ENCODE results near the gene DYNC1I2. TPM values are rescaled to one million over a fixed set of nuclear protein-coding genes. Genes with fewer than 3 reads are reported as not detected.
A peak's percentile ranks its signal among the peaks of the same experiment; 100 is the strongest.
"Not testable (repeated sequence)": the region's sequence is repeated elsewhere in the genome, so short reads cannot be mapped to it uniquely, and the experiment has no call there.

DYNC1I2 gene
- polyA plus RNA-seq, 1 donor from 2014 or later, result 28.3 TPM

GRCh38 chr2:171741189-171741588, 53.9 kb downstream of the DYNC1I2 start:
- Mint-ChIP-seq H3K27me3 (no peaks in the 10 kb centered on the region), H3K4me3 (no peak overlapping the region), H3K36me3 (peaks cover 25% of the 10 kb centered on the region), H3K9me3 (no peaks in the 10 kb centered on the region), H3K27ac (peak overlapping the region in 1 of 3 donors; percentile 59), H3K4me1 (peaks cover 13 to 29% (median 22%) of the 10 kb centered on the region in 3 donors)

GRCh38 chr2:171742760-171743159, 55.5 kb downstream of the DYNC1I2 start:
- Mint-ChIP-seq H3K4me1 (peaks cover 13 to 29% (median 22%) of the 10 kb centered on the region in 3 donors), H3K4me3 (peak overlapping the region in 1 of 4 donors; percentile 13), H3K36me3 (peaks cover 21% of the 10 kb centered on the region), H3K9me3 (no peaks in the 10 kb centered on the region), H3K27ac (no peak overlapping the region), H3K27me3 (no peaks in the 10 kb centered on the region)

- Mint-ChIP-seq H3K36me3 (peaks cover 21% of the 10 kb centered on the region), H3K9me3 (no peaks in the 10 kb centered on the region), H3K4me1 (peaks cover 13 to 29% (median 22%) of the 10 kb centered on the region in 3 donors)
Observed at GRCh38 chr2:171745141-171745540, 57.9 kb downstream of the DYNC1I2 start.

GRCh38 chr2:171745806-171746205, 58.5 kb downstream of the DYNC1I2 start:
- Mint-ChIP-seq H3K36me3 (peaks cover 17% of the 10 kb centered on the region), H3K4me3 (no peak overlapping the region), H3K27ac (no peak overlapping the region), H3K4me1 (peaks cover 13 to 26% (median 20%) of the 10 kb centered on the region in 3 donors), H3K9me3 (no peaks in the 10 kb centered on the region), H3K27me3 (no peaks in the 10 kb centered on the region)

More at GRCh38 chr2:171745141-171745540, 57.9 kb downstream of the DYNC1I2 start:
- no peaks in the 10 kb centered on the region for H3K27me3 Mint-ChIP-seq
- H3K4me3 Mint-ChIP-seq, result no peak overlapping the region
- no peak overlapping the region for H3K27ac Mint-ChIP-seq

GRCh38 chr2:171747371-171747770, 60.1 kb downstream of the DYNC1I2 start:
- no peak overlapping the region for H3K4me3 Mint-ChIP-seq
- peaks cover 17% of the 10 kb centered on the region for H3K36me3 Mint-ChIP-seq
- no peaks in the 10 kb centered on the region for H3K27me3 Mint-ChIP-seq
- H3K9me3 Mint-ChIP-seq, result no peaks in the 10 kb centered on the region
- H3K4me1 Mint-ChIP-seq, result peaks cover 11 to 15% (median 11%) of the 10 kb centered on the region in 3 donors
- no peak overlapping the region for H3K27ac Mint-ChIP-seq

- no peaks in the 10 kb centered on the region for H3K27me3 Mint-ChIP-seq
- H3K4me1 Mint-ChIP-seq, result peaks cover 0 to 6% (median 6%) of the 10 kb centered on the region in 3 donors
- peaks cover 20% of the 10 kb centered on the region for H3K36me3 Mint-ChIP-seq
- H3K27ac Mint-ChIP-seq, result no peak overlapping the region
- H3K4me3 Mint-ChIP-seq, result peak overlapping the region in 1 of 4 donors; percentile 47
- peaks cover 2 to 13% (median 2%) of the 10 kb centered on the region in 3 donors for H3K9me3 Mint-ChIP-seq
Observed at GRCh38 chr2:171754254-171754939, 67.1 kb downstream of the DYNC1I2 start.

- H3K36me3 Mint-ChIP-seq, result peaks cover 25% of the 10 kb centered on the region
- not testable (repeated sequence) for H3K4me1 Mint-ChIP-seq, H3K27me3 Mint-ChIP-seq, H3K4me3 Mint-ChIP-seq
- peak overlapping the region in 1 of 3 donors; percentile 2 for H3K27ac Mint-ChIP-seq
- peaks cover 2 to 13% (median 6%) of the 10 kb centered on the region in 3 donors for H3K9me3 Mint-ChIP-seq
Observed at GRCh38 chr2:171758762-171759161, 71.5 kb downstream of the DYNC1I2 start.

GRCh38 chr2:171761176-171761575, 73.9 kb downstream of the DYNC1I2 start:
- not testable (repeated sequence) for H3K4me3 Mint-ChIP-seq, H3K27me3 Mint-ChIP-seq, H3K27ac Mint-ChIP-seq, H3K4me1 Mint-ChIP-seq
- peaks cover 17% of the 10 kb centered on the region for H3K36me3 Mint-ChIP-seq
- peaks cover 2 to 13% (median 6%) of the 10 kb centered on the region in 3 donors for H3K9me3 Mint-ChIP-seq

- Mint-ChIP-seq H3K27ac (no peak overlapping the region), H3K4me3 (no peak overlapping the region), H3K27me3 (no peaks in the 10 kb centered on the region), H3K36me3 (peaks cover 17% of the 10 kb centered on the region), H3K9me3 (peaks cover 2 to 6% (median 6%) of the 10 kb centered on the region in 3 donors), H3K4me1 (no peaks in the 10 kb centered on the region)
Observed at GRCh38 chr2:171762879-171763573, 75.8 kb downstream of the DYNC1I2 start.

- no peaks in the 10 kb centered on the region for H3K27me3 Mint-ChIP-seq
- H3K27ac Mint-ChIP-seq, result no peak overlapping the region
- H3K4me3 Mint-ChIP-seq, result no peak overlapping the region
- H3K4me1 Mint-ChIP-seq, result no peaks in the 10 kb centered on the region
- peaks cover 16% of the 10 kb centered on the region for H3K36me3 Mint-ChIP-seq
- H3K9me3 Mint-ChIP-seq, result peaks cover 0 to 4% (median under 1%) of the 10 kb centered on the region in 3 donors
Observed at GRCh38 chr2:171763602-171764001, 76.3 kb downstream of the DYNC1I2 start.

- H3K27me3 Mint-ChIP-seq, result no peaks in the 10 kb centered on the region
Observed at GRCh38 chr2:171771463-171771862, 84.2 kb downstream of the DYNC1I2 start.

GRCh38 chr2:171772373-171772772, 85.1 kb downstream of the DYNC1I2 start:
- H3K36me3 Mint-ChIP-seq, result peaks cover 13% of the 10 kb centered on the region
- H3K4me1 Mint-ChIP-seq, result no peaks in the 10 kb centered on the region
- no peak overlapping the region for H3K4me3 Mint-ChIP-seq
- H3K27ac Mint-ChIP-seq, result no peak overlapping the region
- no peaks in the 10 kb centered on the region for H3K27me3 Mint-ChIP-seq
- H3K9me3 Mint-ChIP-seq, result peaks cover 6 to 11% (median 7%) of the 10 kb centered on the region in 3 donors

More at GRCh38 chr2:171771463-171771862, 84.2 kb downstream of the DYNC1I2 start:
- H3K27ac Mint-ChIP-seq, result no peak overlapping the region
- peaks cover 6 to 11% (median 7%) of the 10 kb centered on the region in 3 donors for H3K9me3 Mint-ChIP-seq
- H3K36me3 Mint-ChIP-seq, result peaks cover 13% of the 10 kb centered on the region
- no peaks in the 10 kb centered on the region for H3K4me1 Mint-ChIP-seq
- H3K4me3 Mint-ChIP-seq, result no peak overlapping the region

- H3K4me3 Mint-ChIP-seq, H3K27me3 Mint-ChIP-seq, H3K4me1 Mint-ChIP-seq, H3K27ac Mint-ChIP-seq: not testable (repeated sequence)
- Mint-ChIP-seq H3K9me3 (peaks cover 6 to 16% (median 12%) of the 10 kb centered on the region in 3 donors), H3K36me3 (peaks cover 13% of the 10 kb centered on the region)
Observed at GRCh38 chr2:171774581-171774980, 87.3 kb downstream of the DYNC1I2 start.

GRCh38 chr2:171778515-171778914, 91.2 kb downstream of the DYNC1I2 start:
- H3K9me3 Mint-ChIP-seq, result peaks cover 0 to 13% (median 7%) of the 10 kb centered on the region in 3 donors
- no peaks in the 10 kb centered on the region for H3K27me3 Mint-ChIP-seq
- no peak overlapping the region for H3K27ac Mint-ChIP-seq
- peaks cover 8% of the 10 kb centered on the region for H3K36me3 Mint-ChIP-seq
- H3K4me3 Mint-ChIP-seq, result no peak overlapping the region
- no peaks in the 10 kb centered on the region for H3K4me1 Mint-ChIP-seq

- H3K4me1 Mint-ChIP-seq, result no peaks in the 10 kb centered on the region
- peaks cover 31% of the 10 kb centered on the region for H3K36me3 Mint-ChIP-seq
- H3K9me3 Mint-ChIP-seq, result peaks cover 0 to 8% (median 0%) of the 10 kb centered on the region in 3 donors
- H3K4me3 Mint-ChIP-seq, result no peak overlapping the region
- no peak overlapping the region for H3K27ac Mint-ChIP-seq
- no peaks in the 10 kb centered on the region for H3K27me3 Mint-ChIP-seq
Observed at GRCh38 chr2:171785450-171785849, 98.2 kb downstream of the DYNC1I2 start.

Data from IgD-negative memory B cell (primary cell).